Measurements from ENCODE around the gene TFF3.

The TFF3 gene

DNA sequence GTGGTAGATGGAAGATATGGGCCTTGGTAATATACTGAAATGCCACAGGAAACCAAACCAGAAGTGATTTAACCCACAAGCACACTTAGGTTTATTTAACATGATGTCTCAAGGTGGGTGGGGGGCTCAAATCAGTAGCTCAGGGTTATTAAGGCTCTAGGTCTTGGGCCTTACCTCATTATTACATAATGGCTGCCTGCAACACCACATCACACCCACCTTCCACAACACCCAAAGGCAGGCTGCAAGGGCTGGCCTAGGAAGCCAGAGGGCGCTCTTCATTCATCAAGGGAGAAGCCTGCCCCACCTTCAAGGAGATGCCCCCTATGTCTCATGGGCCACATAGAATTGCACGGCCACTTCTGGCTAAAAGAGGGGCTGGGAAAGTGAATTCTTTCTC, 45.1 kb upstream of the TFF3 start:
- DNase-seq (ENCODE audit: extremely low spot score): no peak
- no peak for TF ChIP-seq CTCF (IDR thresholded peaks at IDR 0.05; ENCODE audit: control extremely low read depth, extremely low read depth, low read depth, missing control alignments)
- ChIA-PET CTCF (interaction anchor here (0.9 to 1.7 kb wide), 6 partner anchors 11 to 102 kb away, joined by 3 to 8 read pairs (median 4); partner anchors contain the start of gene UBASH3A), POLR2A (no interaction called here)

DNA sequence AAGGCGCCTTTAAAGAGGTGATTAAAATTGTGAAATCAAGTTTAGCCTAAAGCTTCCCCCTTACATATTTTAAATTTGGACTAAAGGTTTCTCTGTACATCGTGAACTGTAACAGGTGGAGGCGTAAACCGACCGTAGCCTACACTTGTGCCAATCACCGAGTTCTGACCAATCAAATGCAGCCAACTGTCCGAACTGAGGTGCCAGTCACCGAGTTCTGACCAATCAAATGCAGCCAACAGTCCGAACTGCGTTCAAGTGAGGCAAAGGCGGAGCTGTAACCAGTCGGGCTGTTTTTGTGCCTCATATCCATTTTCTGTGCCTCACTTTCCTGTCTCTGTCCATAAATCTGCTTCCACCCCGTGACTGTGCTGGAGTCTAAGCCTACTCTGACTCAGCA, 43.7 kb upstream of the TFF3 start:
- DNase-seq (ENCODE audit: extremely low spot score): no peak
- ChIA-PET POLR2A (no interaction called here), CTCF (interaction anchor here (1.7 kb wide), 1 partner anchor 63 kb away, joined by 3 read pairs; no protein-coding TSS in a partner anchor)
- no peak for TF ChIP-seq CTCF (IDR thresholded peaks at IDR 0.05; ENCODE audit: control extremely low read depth, extremely low read depth, low read depth, missing control alignments)

GRCh38 chr21:42358261-42358660, 43.1 kb upstream of the TFF3 start:
- no peak for DNase-seq (ENCODE audit: extremely low spot score)
- POLR2A ChIA-PET: no interaction called here
- TF ChIP-seq CTCF (IDR thresholded peaks at IDR 0.05; ENCODE audit: control extremely low read depth, extremely low read depth, low read depth, missing control alignments): no peak
- CTCF ChIA-PET: interaction anchor here (1.6 kb wide), 1 partner anchor 48 kb away, joined by 4 read pairs; no protein-coding TSS in a partner anchor

GRCh38 chr21:42357307-42357706, 42.1 kb upstream of the TFF3 start:
- ChIA-PET CTCF (interaction anchor here (1.5 to 2.2 kb wide), 4 partner anchors 16 to 99 kb away, joined by 3 to 8 read pairs (median 4); no protein-coding TSS in a partner anchor), POLR2A (no interaction called here)
- DNase-seq (ENCODE audit: extremely low spot score): no peak
- no peak for TF ChIP-seq CTCF (IDR thresholded peaks at IDR 0.05; ENCODE audit: control extremely low read depth, extremely low read depth, low read depth, missing control alignments)

- ChIA-PET POLR2A (no interaction called here), CTCF (interaction anchor here (1.5 to 2.2 kb wide), 4 partner anchors 15 to 98 kb away, joined by 3 to 8 read pairs (median 4); no protein-coding TSS in a partner anchor)
- TF ChIP-seq CTCF (IDR thresholded peaks at IDR 0.05; ENCODE audit: control extremely low read depth, extremely low read depth, low read depth, missing control alignments): no peak
- no peak for DNase-seq (ENCODE audit: extremely low spot score)
Measured at GRCh38 chr21:42356650-42357049, 41.4 kb upstream of the TFF3 start.

DNA sequence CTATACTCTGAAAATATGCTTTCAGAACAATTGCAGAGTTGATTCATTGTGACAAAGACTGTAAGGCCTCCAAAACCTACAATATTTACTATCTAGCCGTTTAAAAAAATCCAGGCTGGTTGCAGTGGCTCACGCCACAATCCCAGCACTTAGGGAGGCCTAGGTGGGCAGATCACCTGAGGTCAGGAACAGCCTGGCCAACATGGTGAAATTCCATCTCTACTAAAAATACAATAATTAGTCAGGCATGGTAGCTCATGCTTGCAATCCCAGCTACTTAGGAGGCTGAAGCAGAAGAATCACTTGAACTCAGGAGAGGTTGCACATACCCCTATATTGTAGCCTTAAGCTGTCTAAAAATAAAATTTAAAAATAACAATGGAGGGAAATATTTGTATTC, 40.8 kb upstream of the TFF3 start:
- POLR2A ChIA-PET: no interaction called here
- CTCF ChIA-PET: interaction anchor here (1.5 to 2.2 kb wide), 2 partner anchors 14 to 97 kb away, joined by 4 to 8 read pairs; no protein-coding TSS in a partner anchor
- DNase-seq (ENCODE audit: extremely low spot score): no peak
- TF ChIP-seq CTCF (IDR thresholded peaks at IDR 0.05; ENCODE audit: control extremely low read depth, extremely low read depth, low read depth, missing control alignments): no peak
